HL-60/S4 treated with retinoic acid at 250 ng/mL for 4 days and 3 days (cell line): ENCODE measurements around the gene IL1RAPL2.
"Not testable (repeated sequence)": the region's sequence is repeated elsewhere in the genome, so short reads cannot be mapped to it uniquely, and the experiment has no call there.

Source experiments
- in situ Hi-C: fragments of 300-500 bp; cut with MboI; formaldehyde crosslinking; loops from 2 replicates; pipeline ENCODE4 v1.7.0; 2022; ENCODE audit warnings: low sequenced_read_pairs

The IL1RAPL2 gene

DNA sequence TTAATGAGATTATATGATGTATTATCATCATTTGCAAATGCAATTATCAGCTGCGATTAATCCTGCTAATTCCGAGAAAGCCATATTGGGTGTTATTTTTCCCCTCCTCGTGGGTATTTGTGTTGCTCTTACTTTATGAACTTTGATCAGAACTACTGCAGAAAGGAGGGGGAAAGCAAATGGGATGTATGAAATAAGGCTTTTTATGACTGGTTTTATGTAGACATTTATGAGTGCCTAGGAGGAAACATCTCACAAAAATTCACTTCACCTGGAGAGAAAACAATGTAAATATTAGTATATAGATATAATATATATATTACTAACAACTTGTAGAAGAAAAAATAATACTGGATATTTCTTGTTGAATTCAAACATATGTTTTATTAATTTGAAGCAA is 440.1 kb downstream of the IL1RAPL2 start:
- in situ Hi-C loops, result no loop called here

DNA sequence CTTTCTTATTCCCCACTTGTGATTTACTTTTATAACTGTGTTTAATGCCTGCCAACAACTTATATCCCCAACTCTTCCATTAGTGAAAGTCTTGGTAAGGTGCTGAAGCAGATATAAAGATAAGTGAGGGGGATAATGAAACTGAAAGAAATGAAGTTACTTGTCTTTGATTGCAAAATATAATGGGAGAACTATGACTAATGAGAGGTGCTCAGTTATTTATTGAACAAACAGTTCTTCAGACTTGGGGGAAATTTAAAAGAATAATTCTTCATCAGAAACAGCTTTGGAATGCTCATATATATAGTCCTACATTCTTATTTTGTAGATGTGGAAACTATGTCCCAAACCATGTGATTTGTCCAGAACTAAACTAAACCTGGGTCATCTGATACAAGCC is 441.0 kb downstream of the IL1RAPL2 start:
- in situ Hi-C loops, result no loop called here

DNA sequence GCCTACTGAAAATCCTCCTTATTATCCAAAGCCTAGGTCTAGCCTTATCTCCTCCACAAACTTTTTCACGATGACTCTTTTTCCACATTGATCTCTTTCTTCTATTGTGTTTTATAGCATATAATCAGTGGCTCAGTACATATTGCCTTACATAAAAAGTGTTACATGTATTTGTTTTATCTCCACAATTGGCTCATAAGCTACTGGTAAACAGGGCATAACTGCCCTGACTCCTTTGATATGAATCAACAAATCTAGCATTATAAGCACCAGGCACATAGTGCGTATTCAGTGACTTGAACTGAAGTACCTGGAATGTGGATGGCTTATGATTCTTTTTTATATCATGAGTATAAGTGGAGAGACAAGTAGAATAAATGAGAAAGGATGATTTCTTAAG is 447.7 kb downstream of the IL1RAPL2 start:
- in situ Hi-C loops, result no loop called here

DNA sequence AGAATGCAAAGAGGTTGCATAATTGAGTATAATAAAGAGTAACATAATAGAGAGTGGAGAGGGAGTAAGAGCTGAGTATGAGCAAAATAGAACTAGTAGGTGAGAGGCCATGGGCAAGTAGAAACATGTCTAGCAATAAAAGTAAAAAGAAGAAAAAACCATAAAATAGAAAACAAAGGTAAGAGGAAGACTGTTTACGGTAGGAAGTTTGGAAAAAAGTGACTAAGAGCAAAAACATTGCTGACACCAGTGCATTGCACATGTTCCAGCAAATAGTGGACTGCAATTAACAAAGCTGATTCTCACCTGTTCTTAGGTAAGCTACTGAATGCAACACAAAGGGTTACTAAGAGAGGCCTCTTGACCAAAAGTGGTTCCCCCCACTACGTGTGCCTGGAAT is 451.6 kb downstream of the IL1RAPL2 start:
- in situ Hi-C loops, result no loop called here

DNA sequence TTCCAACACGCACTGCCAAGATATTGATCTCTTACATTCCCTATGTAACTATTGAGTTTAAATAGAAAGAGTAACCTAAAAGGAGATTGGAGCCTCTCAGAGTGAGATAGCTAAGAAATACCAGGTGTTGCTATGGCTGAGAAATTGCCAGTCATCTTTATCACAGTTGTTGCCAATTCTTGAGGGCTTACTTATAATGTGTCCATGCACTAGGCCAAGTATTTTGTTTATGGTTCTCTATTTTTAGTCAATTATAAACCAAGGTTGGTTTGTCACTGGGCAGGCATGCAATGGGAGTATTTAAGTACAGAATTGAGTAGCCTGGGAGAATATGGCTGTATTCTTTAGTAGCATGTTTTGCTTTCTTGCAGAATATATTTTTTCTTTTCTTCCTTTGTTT is 452.9 kb downstream of the IL1RAPL2 start:
- in situ Hi-C loops, result no loop called here

DNA sequence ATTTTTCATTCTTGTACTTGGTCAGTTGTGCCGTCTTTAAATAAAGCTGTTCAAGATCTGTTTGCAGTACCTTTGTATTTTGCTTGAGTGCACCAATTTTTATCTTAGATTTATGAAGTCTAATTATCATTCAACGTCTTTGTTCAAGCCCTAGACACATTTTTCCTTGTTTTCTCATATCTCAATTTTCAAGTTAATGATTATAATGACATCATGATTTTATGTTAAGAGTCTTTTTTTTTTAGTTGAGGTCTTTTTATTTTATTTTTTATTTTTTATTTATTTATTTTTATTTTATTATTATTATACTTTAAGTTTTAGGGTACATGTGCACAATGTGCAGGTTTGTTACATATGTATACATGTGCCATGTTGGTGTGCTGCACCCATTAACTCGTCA is 463.0 kb downstream of the IL1RAPL2 start:
- in situ Hi-C loops, result not testable (repeated sequence)

DNA sequence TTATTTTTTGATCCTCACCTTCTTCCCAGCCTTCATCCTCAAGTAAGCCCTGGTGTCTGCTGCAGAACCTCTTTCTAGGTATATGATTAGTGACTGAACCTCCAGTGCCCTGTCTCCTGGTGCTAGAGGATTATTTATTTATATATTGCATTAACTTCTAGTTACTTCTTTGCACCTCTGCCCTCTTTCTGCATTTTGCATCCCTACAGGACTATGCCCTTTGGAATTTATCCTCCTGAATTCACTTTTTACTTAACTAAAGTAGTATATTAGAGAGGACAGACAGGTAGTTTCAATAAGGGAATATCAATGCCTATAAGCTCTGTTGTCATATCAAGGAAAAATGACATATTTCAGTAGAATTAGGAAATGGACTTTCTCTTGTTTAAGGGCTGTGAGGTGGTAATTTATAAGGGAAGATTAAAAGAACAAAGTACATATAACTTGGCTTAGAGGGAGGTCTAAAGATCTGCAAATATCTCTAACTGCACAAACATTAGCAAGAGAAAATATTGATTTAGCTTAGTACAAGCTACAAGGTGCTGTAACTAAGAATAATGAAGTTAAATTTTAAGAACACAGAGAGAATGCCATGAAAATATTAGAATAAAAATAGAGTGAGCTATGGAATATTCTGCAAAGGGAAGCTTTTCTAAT is 472.8 kb downstream of the IL1RAPL2 start:
- in situ Hi-C loops, result no loop called here

DNA sequence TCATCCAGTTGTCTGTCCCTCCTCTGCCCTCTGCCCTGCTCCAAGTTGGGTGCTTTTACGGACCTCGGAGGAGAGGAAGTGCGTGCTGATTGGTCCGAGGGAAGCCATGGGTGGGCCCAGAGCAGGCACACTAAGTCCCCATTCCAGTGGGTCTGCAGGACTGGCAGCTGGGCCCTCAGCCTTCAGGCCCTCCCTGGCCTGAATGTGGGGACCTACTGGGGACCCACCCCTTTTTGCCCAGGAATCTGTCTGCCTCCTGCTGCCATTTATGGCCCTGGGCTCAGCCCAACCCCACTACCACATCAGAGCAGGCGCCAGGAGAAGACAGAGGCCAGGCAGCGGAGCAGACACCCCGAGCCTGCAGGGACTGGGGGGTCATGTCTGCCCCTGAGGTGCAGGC is 484.9 kb downstream of the IL1RAPL2 start:
- in situ Hi-C loops, result no loop called here

DNA sequence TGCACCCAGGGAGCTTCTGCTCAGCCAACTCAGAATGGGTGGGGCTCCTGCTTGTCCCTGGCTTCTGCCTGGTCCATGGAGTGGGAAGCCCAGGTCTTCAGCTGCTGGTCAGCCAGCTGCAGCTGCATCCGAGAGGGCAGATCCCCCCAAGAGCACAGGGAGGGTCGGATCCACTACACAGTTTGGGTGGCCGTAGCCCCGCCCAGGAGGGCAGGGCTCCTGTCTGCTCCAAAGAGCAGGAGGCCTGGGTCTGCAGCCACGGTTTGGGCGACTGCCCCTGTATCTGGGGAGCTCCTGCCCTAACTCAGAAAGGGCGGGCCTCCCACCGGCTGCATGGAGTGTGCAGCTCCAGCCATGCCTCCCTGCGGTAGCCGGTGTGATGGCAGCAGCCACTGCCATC is 485.4 kb downstream of the IL1RAPL2 start:
- in situ Hi-C loops, result no loop called here

DNA sequence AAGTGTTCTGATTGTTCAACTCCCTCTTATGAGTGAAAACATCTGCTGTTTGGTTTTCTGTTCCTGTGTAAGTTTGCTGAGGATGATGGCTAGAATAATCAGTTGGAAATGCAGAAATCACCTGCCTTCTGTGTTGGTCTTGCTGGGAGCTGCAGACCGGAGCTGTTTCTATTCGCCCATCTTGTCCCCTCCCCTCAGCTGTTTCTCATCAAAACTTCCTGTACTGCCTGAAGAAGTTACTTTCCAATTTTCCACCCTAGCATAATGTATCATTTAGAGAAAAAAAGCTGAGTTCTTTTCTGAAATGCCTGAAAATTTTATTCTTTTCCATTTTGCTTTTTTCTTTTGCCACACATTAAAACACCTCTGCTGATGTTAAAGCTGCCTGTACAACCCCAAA is 486.9 kb downstream of the IL1RAPL2 start:
- in situ Hi-C loops, result no loop called here

DNA sequence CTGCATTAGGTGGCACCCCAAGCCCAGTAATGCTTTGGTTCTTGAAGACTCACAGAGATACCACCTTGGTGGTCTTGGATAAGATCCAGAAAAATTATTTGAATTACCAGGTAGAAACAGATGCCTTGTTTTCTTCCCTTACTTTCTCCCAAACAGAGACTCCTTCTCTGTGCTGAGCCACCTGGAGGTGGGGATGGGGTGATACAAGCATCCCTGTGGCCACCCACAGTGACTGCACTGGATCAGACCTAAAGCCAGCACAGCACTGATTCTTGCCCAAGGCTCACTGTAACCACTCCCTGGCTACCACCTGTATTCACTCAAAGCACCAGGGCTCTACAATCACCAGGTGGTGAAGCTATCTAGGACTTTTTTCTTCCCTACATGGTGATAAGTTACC is 497.7 kb downstream of the IL1RAPL2 start:
- in situ Hi-C loops, result no loop called here

DNA sequence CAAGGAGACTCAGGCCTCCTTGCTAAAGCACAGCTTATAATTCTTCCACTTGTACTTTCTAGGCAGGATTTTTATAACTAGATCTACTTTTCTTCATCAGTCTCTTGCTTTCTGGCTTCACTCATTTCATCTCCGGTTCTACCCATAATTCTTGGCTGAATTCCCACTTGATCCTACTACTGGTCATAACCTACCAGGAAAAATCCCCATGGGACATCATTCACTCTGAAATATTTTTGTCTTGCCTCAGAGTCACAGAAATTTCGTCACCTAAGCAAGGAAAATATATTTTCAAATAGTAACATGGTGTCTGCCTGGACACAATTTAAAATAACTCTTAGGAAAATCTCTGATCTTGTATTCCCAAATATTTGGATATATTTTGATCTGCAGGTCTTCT is 532.2 kb downstream of the IL1RAPL2 start:
- in situ Hi-C loops, result no loop called here

DNA sequence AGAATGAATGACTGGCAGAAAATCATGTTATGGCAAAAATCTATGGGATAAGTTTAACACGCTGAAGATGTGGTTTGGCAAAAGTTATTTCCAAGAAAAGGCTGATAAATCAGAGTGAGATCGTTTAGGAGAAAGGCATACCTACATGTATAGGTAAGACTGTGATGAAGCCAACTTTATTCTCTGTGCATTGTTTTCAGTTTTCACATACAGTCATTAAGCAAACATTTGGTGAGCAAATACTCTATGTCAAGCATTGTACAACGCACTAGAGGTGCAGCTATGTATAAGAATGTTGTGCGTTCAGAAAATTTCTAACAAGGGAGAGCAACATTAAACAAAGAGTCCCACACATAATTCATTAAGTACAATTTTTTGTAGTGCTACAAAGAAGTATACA is 532.8 kb downstream of the IL1RAPL2 start:
- in situ Hi-C loops, result no loop called here

DNA sequence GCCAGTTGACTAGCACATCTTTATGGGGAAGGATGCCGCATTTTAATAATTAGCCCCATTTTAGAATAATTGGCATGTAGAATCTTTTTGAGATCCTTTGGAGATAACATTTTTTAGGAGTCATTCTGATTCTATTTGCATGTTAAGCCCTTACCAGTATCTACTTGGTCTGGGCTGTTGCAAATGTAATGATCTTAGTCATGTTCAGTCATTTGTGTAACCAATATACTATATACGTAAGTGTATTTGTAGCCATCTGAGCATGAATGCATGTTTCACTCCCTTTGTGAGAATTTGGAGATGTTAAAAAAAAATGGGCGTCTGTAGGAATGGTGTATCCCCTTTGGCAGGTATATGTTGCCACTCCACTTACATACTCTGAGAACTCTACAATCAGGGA is 535.4 kb downstream of the IL1RAPL2 start:
- in situ Hi-C loops, result no loop called here

DNA sequence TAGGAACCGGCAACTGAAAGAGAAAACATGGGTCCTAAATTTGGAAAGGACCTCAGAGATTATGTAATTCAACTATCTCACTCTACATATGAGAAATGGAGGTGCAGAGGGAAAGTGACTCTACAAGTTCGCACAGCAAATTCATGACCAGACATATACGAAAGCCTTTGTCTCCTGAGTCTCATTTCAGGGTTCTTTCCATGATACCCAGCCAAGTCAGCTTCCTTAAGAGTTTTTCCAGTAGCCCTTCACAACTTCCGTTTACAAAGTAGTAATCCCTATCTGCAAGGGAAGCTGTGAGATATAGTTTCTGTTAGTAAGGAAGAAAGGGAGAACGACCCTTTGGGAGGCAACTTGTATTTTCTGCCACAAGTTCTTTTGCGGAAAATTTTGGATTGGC is 543.9 kb downstream of the IL1RAPL2 start:
- in situ Hi-C loops, result no loop called here

DNA sequence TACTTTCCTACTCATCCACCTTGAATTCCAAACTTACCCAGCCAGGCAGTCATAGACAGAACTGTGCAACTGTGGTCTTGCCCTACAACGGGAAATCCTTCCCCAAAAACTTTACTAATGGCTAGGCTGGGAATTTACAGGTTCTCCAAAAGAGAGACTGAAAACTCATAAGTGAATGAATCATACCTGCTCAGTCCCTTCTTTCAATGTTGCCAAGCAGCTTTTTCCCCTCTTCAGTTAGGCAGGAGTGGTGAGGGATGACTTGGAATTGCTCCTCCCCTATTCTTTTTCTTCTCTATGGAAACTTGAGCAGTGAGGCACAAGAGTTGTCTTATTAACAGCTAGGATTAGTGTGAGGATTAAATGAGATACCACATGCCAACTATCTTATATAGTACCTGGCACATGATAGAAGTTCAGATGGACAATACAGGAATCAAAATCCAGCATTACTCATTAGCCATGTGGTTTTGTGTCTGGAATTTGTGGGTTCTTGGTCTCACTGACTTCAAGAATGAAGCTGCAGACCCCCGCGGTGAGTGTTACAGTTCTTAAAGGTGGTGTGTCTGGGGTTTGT is 548.6 kb downstream of the IL1RAPL2 start:
- in situ Hi-C loops, result no loop called here

DNA sequence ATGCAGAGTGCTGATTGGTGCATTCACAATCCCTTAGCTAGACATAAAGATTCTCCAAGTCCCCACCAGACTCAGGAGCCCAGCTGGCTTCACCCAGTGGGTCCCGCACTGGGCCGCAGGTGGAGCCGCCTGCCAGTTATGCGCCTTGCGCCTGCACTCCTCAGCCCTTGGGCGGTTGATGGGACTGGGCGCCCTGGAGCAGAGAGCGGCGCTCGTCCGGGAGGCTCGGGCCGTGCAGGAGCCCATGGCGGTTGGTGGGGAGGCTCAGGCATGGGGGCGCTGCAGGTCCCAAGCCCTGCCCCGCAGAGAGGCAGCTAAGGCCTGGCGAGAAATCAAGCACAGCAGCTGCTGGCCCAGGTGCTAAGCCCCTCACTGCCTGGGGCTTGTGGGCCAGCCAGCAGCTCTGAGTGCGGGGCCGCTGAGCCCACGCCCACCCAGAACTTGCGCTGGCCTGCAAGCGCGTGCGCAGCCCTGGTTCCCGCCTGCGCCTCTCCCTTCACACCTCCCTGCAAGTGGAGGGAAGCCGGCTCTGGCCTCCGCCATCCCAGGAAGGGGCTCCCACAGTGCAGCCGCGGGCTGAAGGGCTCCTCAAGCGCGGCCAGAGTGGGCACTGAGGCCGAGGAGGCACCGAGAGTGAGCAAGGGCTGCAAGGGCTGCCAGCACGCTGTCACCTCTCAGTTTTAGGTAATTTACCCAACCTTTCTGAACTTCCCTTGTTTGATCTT is 549.8 kb downstream of the IL1RAPL2 start:
- in situ Hi-C loops, result not testable (repeated sequence)

DNA sequence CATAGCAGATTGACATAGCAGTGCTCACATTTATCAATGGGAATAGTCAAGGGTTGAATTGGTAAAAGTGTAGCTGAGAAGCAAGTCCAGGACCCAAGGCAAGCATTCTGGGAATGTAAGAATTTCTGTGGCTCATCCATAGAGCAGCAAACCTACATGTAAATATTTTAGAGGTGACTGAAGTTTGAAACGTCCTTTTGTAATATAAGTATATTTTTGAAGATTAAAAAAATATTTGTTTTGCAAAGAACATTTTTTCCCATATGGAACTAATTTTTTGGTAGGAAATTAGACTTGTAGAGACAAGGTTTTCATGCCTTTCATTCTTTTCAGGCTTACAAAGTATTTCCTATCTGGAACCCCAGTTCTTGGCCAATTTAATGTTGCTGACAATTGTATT is 550.5 kb downstream of the IL1RAPL2 start:
- in situ Hi-C loops, result no loop called here

DNA sequence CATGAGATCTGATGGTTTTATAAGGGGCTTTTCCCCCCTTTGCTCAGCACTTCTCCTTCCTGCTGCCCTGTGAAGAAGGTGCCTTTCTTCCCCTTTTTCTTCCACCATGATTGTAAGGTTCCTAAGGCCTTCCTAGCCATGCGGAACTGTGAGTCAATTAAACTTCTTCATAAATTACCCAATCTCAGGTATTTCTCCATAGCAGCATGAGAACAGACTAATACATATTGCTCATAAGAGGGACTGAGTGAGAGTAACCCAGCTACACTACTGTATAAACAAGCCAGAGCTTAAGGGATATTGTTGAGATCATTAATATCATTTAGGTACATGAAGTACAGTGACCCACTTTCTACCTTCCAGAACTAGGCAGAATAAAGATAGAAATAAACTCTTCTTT is 551.6 kb downstream of the IL1RAPL2 start:
- in situ Hi-C loops, result no loop called here

DNA sequence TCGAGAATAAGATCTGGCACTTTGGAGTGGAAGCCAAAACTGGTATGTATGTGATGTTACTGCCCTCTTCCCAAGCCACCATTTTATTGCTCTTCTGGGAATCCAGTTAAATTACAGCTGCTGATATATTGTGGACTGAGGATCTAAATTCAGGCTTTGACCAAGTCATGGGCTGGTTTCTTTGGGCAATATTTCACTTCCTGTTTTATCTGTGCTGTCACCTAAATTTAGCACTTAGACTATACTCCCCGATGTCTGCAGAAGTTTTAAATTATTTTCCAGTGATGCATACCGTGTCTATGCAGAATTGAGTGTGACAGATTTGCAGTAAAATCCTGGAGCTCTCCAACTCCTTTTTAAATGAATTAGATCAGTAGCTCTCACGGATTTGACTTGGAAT is 554.5 kb downstream of the IL1RAPL2 start:
- in situ Hi-C loops, result no loop called here

DNA sequence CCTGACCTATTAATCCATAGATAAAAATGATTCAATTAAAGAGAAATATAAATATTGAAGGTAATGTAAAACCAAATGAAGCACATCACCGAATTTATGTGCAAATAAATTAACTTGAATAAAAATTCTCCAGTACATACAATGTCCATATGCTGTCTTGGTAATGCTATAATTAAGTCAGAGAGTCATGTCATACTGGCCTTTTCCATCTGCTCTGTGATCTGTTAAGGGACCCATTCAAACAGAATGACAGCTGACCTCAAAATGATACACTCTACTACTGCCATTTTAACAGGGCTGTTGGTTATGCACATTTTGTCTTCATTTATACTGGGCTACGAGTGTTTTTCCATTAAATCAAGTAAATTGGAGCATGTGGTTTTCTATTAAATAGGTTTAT is 555.2 kb downstream of the IL1RAPL2 start:
- in situ Hi-C loops, result no loop called here

DNA sequence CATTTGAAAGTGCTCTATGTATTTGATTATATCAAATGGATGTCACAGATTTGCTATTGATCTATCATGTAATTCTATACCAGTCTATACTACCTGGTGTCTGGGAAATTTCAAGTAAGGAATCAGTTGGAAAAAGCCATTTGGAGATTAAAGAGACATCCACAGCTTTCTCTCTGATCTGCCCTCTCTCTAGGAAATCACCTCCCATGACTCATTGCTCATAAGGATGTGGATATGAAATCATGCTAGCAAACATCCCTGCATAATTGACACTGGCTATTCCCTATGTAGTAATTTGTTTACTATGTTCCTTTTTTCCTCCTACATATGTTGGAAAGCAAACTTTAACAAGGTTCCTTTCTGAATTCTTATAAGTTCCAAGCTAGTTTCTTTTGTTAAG is 560.2 kb downstream of the IL1RAPL2 start:
- in situ Hi-C loops, result no loop called here

DNA sequence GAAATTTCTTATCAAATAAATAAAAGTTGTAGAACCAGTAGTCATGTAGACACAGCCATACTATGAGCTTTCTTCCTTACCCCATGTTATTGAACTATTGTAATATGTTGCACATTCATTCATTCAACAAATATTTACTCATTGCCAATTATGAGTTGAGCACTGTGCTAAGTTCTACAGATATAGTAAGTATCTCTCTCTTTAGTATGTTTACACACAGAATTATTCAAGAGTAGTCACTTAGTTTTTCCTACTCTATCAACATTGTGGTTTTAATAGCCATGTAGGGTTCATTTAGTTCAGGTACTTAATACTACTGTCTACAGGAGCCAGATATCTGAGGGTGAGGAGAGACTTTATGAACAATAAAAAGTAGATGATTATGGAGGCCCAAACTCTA is 568.3 kb downstream of the IL1RAPL2 start:
- in situ Hi-C loops, result no loop called here
